ENCODE data around the gene CC2D2A.

DNA sequence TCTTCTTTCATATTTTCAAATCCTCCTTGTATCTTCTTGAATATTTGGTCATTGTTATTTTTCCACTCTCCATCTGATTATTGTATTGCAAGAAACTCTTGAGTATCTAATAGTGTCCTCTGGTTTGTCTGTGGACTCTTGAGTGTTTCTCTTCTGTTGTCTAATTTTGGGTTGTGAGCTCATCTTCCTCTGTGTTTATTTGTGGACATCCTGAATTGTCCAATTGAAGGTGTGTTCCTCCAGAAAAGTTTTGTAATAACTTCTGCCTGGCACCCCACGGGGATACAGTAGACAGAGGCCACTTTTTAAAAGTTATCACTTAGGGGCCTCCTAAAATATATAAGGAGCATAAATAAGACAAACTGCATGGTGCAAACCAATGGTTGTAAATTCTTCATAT lies 3.1 kb upstream of the CC2D2A start:
- TF ChIP-seq POLR2AphosphoS5 (IDR thresholded peaks at IDR 0.05; ENCODE audit: borderline replicate concordance, low read depth, low read length) (no peak), FOXP2 (optimal IDR thresholded peaks at IDR 0.05; ENCODE audit: control extremely low read depth, extremely low read length, insufficient read depth) (no peak), EZH2 (IDR thresholded peaks at IDR 0.05) (no peak)
